Activated CD8-positive, alpha-beta T cell treated with anti-CD3 and anti-CD28 coated beads, Interleukin-2, amount 10 ng/mL, durations not matched to agents 7 days and 5 days (primary cell): Measurements from ENCODE around the gene TMX3. TPM values are rescaled to one million over a fixed set of nuclear protein-coding genes. Genes with fewer than 3 reads are reported as not detected.

Source experiments
- ATAC-seq: fragments of 150-1000 bp; cut with Tn5 transposase; one replicate; pipeline ENCODE4 v1.10.0; 2021; ENCODE audit warnings: moderate library complexity
- CTCF ChIA-PET: fragments of 350-600 bp; sonication (Branson Sonifier 250); formaldehyde crosslinking; loops from one replicate; lab custom pipeline; 2021; ENCODE audit warnings: antibody characterized with exemption; lab: Charles Lee
- POLR2A ChIA-PET: fragments of 350-600 bp; sonication (Branson Sonifier 250); formaldehyde crosslinking; loops from one replicate; lab custom pipeline; 2021; ENCODE audit warnings: antibody characterized with exemption; lab: Charles Lee
- DNase-seq: peaks from one replicate; pipeline ENCODE4 v3.0.0-alpha.2; 2020
- H3K27ac Mint-ChIP-seq: one replicate; pipeline ENCODE4 v1.8.0; 2021; ENCODE audit warnings: mild to moderate bottlenecking, mixed read lengths
- H3K27me3 Mint-ChIP-seq: one replicate; pipeline ENCODE4 v1.8.0; 2021; ENCODE audit warnings: low read depth, mixed read lengths
- H3K36me3 Mint-ChIP-seq: one replicate; pipeline ENCODE4 v1.8.0; 2021; ENCODE audit warnings: low read depth, mixed read lengths
- H3K4me1 Mint-ChIP-seq: one replicate; pipeline ENCODE4 v1.8.0; 2021; ENCODE audit warnings: low read depth, mixed read lengths
- H3K4me3 Mint-ChIP-seq: one replicate; pipeline ENCODE4 v1.8.0; 2021; ENCODE audit warnings: mild to moderate bottlenecking, mixed read lengths
- H3K9me3 Mint-ChIP-seq: one replicate; pipeline ENCODE4 v1.8.0; 2022; ENCODE audit warnings: mixed read lengths; ENCODE audit not compliant: insufficient read depth
- total RNA-seq, 2 experiments: library from RNA; stranded (reverse); gene quantifications; one replicate each; pipeline ENCODE4 v1.2.3, GENCODE V29; 2021

Gene TMX3
- total RNA-seq, 2 experiments from 2014 or later: 51.8 to 53.3 TPM

DNA sequence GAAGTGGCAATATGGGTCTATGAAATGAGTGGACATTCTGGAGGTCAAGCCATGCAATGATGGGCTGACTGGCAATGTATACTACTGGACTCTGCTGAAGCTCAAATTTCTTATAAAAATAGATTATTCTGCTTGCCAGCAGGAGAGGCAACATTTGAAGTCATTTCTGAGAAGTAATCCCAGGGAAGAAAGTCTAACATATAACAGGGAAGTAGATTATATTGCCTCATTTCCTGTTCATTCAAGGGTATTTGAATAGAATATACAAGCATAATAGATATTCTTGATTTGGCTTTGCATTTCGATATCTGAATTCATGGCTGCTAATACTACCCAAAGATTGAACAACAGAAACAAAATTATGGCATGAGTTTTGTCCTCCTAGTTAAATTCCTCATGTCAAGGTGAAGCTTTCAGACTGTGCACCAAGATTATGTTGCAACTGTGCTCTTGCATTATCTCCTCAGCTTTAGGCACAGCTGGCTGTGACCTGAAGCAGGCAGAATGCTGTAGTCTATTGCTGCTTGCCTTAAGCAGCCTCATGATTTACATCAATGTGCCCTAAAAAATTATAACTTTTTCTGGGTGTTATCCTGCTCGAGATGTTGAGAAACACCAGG lies 13.3 kb upstream of the TMX3 start:
- no peaks in the 10 kb centered on the region for H3K27me3 Mint-ChIP-seq
- H3K27ac Mint-ChIP-seq: no peak overlapping the region

DNA sequence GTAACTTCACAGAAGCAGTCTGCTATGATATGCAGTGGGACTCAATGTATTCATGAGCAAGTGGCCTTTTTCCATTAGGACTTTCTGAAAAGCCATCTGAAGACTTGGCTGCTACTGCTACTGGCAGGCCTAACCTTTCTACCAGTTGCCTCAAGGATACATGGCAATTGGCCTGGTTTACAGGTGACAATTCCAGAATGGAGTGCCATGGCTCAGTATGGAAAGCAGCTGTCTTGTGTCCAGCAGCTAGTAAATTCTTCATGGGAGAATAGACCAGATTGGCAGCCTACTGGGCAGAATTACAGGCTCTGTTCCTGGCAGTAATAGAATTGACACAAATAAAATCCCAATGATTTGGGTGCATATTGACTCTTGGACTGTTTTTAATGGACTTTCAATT lies 12.6 kb upstream of the TMX3 start:
- Mint-ChIP-seq H3K9me3 (no peaks in the 10 kb centered on the region), H3K27me3 (no peaks in the 10 kb centered on the region), H3K4me3 (no peak overlapping the region), H3K27ac (no peak overlapping the region), H3K36me3 (peaks cover 2% of the 10 kb centered on the region), H3K4me1 (peaks cover 6% of the 10 kb centered on the region)
- ATAC-seq (no peak), DNase-seq (no peak)
- POLR2A ChIA-PET: no interaction called here
- CTCF ChIA-PET: no interaction called here

More for the DNA sequence above, 13.3 kb upstream of the TMX3 start:
- POLR2A ChIA-PET: no interaction called here
- Mint-ChIP-seq H3K36me3 (peaks cover 2% of the 10 kb centered on the region), H3K9me3 (no peaks in the 10 kb centered on the region), H3K4me1 (peaks cover 2% of the 10 kb centered on the region), H3K4me3 (no peak overlapping the region)
- DNase-seq (no peak), ATAC-seq (no peak)
- CTCF ChIA-PET: no interaction called here

DNA sequence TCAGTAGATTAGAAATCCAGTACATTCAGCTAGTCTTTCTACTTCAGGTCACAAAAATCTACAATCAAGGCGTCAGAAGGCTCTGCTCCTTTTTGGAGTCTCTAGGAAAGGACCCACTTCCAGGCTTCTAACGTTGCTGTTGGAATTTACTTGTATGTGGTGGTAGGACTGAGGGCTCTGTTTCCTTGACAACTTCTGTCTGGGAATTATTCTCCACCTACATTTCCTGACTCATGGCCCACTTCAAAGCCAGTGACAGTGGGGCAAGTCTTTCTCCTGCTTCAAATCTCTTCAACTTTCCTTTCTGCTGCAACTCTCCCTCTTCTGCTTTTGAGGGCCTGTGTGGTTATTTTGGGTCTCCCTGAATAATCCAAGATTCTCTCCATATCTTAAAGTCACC lies 10.4 kb upstream of the TMX3 start:
- ChIA-PET CTCF (no interaction called here), POLR2A (no interaction called here)
- Mint-ChIP-seq H3K9me3 (no peaks in the 10 kb centered on the region), H3K4me3 (no peak overlapping the region), H3K4me1 (peaks cover 25% of the 10 kb centered on the region), H3K27me3 (no peaks in the 10 kb centered on the region), H3K36me3 (peaks cover 2% of the 10 kb centered on the region), H3K27ac (no peak overlapping the region)
- ATAC-seq: no peak
- DNase-seq: no peak

DNA sequence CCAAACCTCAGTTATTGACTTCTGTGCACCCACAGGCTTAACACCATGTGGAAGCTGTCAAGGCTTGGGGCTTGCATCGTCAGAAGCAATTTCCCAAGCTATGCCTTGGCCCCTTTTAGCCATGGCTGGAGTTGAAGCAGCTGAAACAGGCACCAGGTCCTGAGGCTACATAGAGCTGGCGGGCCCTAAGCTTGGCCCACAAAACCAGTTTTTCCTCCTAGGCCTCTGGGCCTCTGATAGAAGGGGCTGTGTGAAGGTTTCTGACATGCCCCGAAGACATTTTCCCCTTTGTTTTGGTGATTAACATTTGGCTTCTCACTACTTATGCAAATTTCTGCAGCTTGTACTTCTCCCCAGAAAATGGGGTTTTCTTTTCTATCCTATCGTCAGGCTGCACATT lies 9.1 kb upstream of the TMX3 start:
- H3K4me1 Mint-ChIP-seq: peaks cover 25% of the 10 kb centered on the region
- peaks cover 5% of the 10 kb centered on the region for H3K36me3 Mint-ChIP-seq
- ChIA-PET POLR2A (no interaction called here), CTCF (interaction anchor here (0.7 to 1.0 kb wide), 2 partner anchors 10 to 64 kb away, joined by 3 read pairs; no protein-coding TSS in a partner anchor)
- H3K4me3 Mint-ChIP-seq: no peak overlapping the region
- no peak for DNase-seq
- no peaks in the 10 kb centered on the region for H3K9me3 Mint-ChIP-seq
- no peak overlapping the region for H3K27ac Mint-ChIP-seq
- ATAC-seq: no peak
- no peaks in the 10 kb centered on the region for H3K27me3 Mint-ChIP-seq

DNA sequence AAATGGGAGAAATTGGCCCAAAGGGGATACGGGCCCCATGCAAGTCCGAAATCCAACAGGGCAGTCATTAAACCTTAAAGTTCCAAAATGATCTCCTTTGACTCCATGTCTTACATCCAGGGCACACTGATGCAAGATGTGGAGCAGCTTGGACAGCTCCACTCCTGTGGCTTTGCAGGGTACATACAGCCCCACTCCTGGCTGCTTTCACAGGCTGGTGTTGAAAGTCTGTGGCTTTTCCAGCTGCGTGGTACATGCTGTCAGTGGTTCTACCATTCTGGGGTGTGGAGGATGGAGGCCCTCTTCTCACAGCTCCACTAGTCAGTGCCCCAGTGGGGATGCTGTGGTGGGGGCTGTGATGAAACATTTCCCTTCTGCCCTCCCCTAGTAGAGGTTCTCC lies 8.6 kb upstream of the TMX3 start:
- H3K27ac Mint-ChIP-seq: no peak overlapping the region

DNA sequence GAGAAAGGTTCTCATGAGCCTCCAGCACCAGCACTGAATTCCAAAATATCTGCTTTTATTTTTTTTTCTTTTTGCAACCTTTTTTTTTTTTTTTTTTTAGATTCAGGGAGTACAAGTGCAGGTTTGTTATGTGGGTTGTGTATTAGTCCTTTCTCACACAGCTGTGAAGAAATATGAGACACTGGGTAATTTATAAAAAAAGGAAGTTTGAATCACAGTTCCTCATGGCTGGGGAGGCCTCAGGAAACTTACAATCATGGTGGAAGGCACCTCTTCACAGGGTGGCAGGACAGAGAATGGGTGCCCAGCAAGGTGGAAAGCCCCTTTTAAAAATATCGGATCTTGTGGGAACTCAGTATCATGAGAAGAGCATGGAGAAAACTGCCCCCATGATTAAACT lies 7.9 kb upstream of the TMX3 start:
- no peaks in the 10 kb centered on the region for H3K9me3 Mint-ChIP-seq
- no peaks in the 10 kb centered on the region for H3K27me3 Mint-ChIP-seq
- ATAC-seq (no peak), DNase-seq (no peak)
- H3K36me3 Mint-ChIP-seq: peaks cover 5% of the 10 kb centered on the region
- H3K27ac Mint-ChIP-seq: no peak overlapping the region
- ChIA-PET CTCF (interaction anchor here (0.7 to 2.5 kb wide), 2 partner anchors 10 to 46 kb away, joined by 3 to 7 read pairs; no protein-coding TSS in a partner anchor), POLR2A (no interaction called here)
- H3K4me1 Mint-ChIP-seq: peaks cover 25% of the 10 kb centered on the region
- H3K4me3 Mint-ChIP-seq: no peak overlapping the region

More for the DNA sequence above, 8.6 kb upstream of the TMX3 start:
- CTCF ChIA-PET: interaction anchor here (1.0 kb wide), 1 partner anchor 63 kb away, joined by 3 read pairs; no protein-coding TSS in a partner anchor
- DNase-seq (no peak), ATAC-seq (no peak)
- H3K9me3 Mint-ChIP-seq: no peaks in the 10 kb centered on the region
- H3K27me3 Mint-ChIP-seq: no peaks in the 10 kb centered on the region
- H3K36me3 Mint-ChIP-seq: peaks cover 5% of the 10 kb centered on the region
- peaks cover 25% of the 10 kb centered on the region for H3K4me1 Mint-ChIP-seq
- POLR2A ChIA-PET: no interaction called here
- no peak overlapping the region for H3K4me3 Mint-ChIP-seq

DNA sequence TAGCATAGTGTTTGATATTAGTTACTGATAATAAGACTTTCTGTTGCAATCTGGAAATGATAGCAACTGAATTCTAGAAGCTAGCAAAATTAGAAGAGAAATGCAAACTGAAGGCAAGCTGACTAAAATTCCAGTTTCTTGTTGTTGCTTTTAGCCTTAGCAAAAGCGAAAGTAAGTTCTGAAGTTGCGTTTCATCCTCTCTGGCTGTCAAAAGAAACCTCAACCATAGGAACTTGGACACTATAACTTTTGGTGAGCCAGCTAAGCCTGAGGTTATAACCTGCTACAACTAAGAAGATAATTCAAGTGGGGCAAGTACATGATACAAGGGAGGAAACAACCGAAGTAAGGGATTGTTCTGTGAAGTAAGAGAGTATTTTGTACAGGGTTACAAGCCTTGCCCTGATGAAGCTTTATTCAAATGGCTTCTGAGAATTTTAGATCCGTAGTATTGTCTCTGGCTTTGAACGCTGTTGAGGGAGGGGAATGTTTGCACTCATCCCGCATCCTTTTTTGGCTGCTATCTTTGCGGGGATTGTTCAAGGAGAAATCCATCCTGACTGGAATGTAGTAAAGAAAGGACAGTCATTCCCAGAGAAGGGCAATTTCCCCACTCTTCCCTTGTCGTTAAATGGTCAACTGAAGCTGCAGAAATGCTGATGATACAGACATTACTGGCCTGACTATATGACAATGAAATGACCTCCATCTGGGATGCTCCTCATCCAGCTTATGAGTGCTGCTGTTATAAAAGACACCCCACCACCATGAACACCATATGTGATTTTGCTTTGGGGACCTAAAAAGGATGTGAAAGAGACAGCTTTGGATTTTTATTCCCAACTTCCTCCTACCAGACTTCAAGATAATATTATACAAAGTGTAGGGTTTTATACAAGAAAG lies 7.0 kb upstream of the TMX3 start:
- ATAC-seq (peak; percentile 88), DNase-seq (peak; percentile 35)
- CTCF ChIA-PET: interaction anchor here (0.7 to 2.5 kb wide), 2 partner anchors 11 to 45 kb away, joined by 3 to 7 read pairs; no protein-coding TSS in a partner anchor
- peak overlapping the region; percentile 87 for H3K27ac Mint-ChIP-seq
- POLR2A ChIA-PET: interaction anchor here (0.7 kb wide), 1 partner anchor 704 kb away, joined by 3 read pairs; no protein-coding TSS in a partner anchor
- peaks cover 5% of the 10 kb centered on the region for H3K36me3 Mint-ChIP-seq
- H3K27me3 Mint-ChIP-seq: no peaks in the 10 kb centered on the region
- H3K9me3 Mint-ChIP-seq: no peaks in the 10 kb centered on the region
- peaks cover 25% of the 10 kb centered on the region for H3K4me1 Mint-ChIP-seq
- H3K4me3 Mint-ChIP-seq: peak overlapping the region; percentile 74

DNA sequence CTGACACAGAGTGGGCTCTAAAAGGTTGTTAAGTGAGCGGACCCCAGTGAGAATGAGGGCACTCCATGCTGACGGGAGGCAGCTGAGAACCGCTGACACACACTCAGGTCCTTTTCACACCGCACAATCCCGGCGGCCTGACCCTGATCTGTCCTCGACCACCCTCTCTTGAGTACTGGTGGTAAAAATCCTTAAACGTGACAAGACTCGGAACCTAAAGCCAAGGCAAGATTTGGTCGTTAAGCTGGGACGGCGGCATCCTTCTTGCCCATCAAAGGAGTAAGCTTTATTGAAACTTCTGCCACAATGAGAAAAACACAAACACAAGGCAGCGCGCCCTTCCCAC lies 569 bp downstream of the TMX3 start:
- peaks cover 30% of the 10 kb centered on the region for H3K4me1 Mint-ChIP-seq
- peak overlapping the region; percentile 85 for H3K4me3 Mint-ChIP-seq
- ATAC-seq: peak; percentile 19
- peak; percentile 40 for DNase-seq
- H3K27me3 Mint-ChIP-seq: no peaks in the 10 kb centered on the region
- no peaks in the 10 kb centered on the region for H3K9me3 Mint-ChIP-seq
- CTCF ChIA-PET: interaction anchor here (0.6 to 1.3 kb wide), 2 partner anchors 10 to 54 kb away, joined by 3 to 4 read pairs; no protein-coding TSS in a partner anchor
- H3K27ac Mint-ChIP-seq: peak overlapping the region; percentile 88
- H3K36me3 Mint-ChIP-seq: peaks cover 41% of the 10 kb centered on the region
- POLR2A ChIA-PET: no interaction called here

DNA sequence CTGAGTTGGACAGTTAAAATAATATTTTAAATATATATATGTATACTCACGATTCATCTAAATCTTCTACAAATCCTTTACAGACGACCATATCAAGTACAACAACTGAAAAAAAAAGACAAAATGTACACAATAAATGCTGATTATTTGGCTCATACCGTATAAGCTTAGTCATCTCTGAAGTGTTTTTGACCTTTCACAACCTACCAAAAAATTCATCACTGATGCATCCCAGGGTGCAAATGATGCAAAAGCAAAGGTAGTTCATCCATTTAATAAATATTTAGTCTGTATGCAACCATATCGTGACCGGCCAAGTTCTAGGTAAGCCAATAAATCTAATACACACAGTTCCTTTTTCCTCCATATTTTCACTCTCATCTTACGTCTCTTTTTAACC lies 1.1 kb downstream of the TMX3 start:
- Mint-ChIP-seq H3K36me3 (peaks cover 45% of the 10 kb centered on the region), H3K27ac (peak overlapping the region; percentile 88), H3K27me3 (no peaks in the 10 kb centered on the region), H3K4me3 (peak overlapping the region; percentile 85), H3K9me3 (no peaks in the 10 kb centered on the region), H3K4me1 (peaks cover 30% of the 10 kb centered on the region)
- no peak for DNase-seq
- ChIA-PET CTCF (interaction anchor here (1.3 kb wide), 1 partner anchor 9 kb away, joined by 4 read pairs; no protein-coding TSS in a partner anchor), POLR2A (no interaction called here)
- no peak for ATAC-seq

DNA sequence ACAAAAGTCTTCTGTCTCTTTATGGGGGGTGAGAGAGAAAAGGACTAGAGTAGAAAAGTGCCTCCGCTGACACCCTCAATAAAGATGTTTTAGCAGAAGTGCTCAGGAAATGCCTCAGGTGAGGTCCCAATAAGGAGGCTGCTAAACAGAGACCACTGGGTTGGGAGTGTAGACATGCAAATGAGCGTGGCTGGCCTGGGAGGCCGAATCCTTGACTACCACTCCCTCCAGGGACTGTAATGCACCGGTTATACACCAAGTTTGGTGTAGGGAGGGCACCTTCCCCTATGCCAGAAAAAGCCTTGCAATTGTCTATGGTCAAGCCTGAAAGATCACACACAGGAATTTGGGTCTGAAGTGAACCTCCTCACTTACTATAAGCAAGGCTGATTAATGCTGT lies 1.8 kb downstream of the TMX3 start:
- Mint-ChIP-seq H3K27ac (peak overlapping the region; percentile 61), H3K4me1 (peaks cover 30% of the 10 kb centered on the region), H3K27me3 (no peaks in the 10 kb centered on the region), H3K36me3 (peaks cover 50% of the 10 kb centered on the region), H3K9me3 (no peaks in the 10 kb centered on the region), H3K4me3 (peak overlapping the region; percentile 63)
- no peak for ATAC-seq
- CTCF ChIA-PET: no interaction called here
- POLR2A ChIA-PET: no interaction called here
- no peak for DNase-seq

DNA sequence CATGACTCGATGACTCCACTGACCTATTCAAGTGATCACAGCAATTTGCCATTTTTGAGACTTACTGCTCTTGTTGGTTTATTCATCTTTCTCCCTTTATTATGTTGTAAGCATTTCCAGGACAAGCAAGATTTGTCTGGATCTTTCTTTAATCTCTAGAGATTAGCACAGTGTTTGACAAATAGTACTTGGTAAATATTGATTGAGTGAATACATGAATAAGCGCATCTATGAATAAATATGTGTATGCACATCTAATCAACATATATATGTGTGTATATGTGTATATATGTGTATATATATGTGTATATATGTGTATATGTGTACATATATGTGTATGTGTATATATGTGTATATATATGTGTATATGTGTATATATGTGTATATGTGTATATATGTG lies 7.3 kb downstream of the TMX3 start:
- no peak overlapping the region for H3K27ac Mint-ChIP-seq

DNA sequence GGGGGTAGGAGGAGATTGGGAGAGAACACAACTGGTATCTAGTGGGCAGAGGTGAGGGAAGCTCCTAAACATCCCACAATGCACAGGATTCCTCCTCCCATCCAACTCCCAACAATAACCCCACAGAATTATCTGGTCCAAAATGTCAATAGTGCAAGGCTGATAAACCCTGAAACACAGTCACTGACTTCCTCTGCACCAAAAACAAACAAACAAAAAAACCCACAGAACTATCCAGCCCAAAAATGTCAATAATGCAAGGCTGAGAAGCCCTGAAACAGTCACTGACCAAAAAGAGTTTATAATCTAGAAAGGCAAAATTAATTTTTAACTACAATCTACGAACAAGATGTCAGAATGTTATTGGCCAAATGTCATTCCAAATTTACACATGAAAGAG lies 9.8 kb downstream of the TMX3 start:
- DNase-seq: no peak
- Mint-ChIP-seq H3K9me3 (no peaks in the 10 kb centered on the region), H3K4me3 (no peak overlapping the region), H3K36me3 (peaks cover 65% of the 10 kb centered on the region), H3K27ac (peak overlapping the region; percentile 30), H3K4me1 (peaks cover 18% of the 10 kb centered on the region), H3K27me3 (no peaks in the 10 kb centered on the region)
- ChIA-PET CTCF (interaction anchor here (0.8 to 1.4 kb wide), 2 partner anchors 9 to 45 kb away, joined by 3 to 4 read pairs; partner anchors contain the start of gene TMX3), POLR2A (no interaction called here)
- ATAC-seq: no peak

More for the DNA sequence above, 7.3 kb downstream of the TMX3 start:
- H3K27me3 Mint-ChIP-seq: no peaks in the 10 kb centered on the region
- H3K36me3 Mint-ChIP-seq: peaks cover 76% of the 10 kb centered on the region
- CTCF ChIA-PET: no interaction called here
- ATAC-seq (no peak), DNase-seq (no peak)
- H3K4me1 Mint-ChIP-seq: peaks cover 24% of the 10 kb centered on the region
- H3K9me3 Mint-ChIP-seq: no peaks in the 10 kb centered on the region
- H3K4me3 Mint-ChIP-seq: no peak overlapping the region
- POLR2A ChIA-PET: no interaction called here
